ENCODE results near the gene TRIM2. TPM values are rescaled to one million over a fixed set of nuclear protein-coding genes. Genes with fewer than 3 reads are reported as not detected.

TRIM2 gene
- total and polyA plus RNA-seq, 10 of the 15 experiments (the other 5 are each of a cell fraction or from before 2014, with no cell fraction given), result 0.06 to 0.19 (median 0.15) TPM; not detected in 3

DNA sequence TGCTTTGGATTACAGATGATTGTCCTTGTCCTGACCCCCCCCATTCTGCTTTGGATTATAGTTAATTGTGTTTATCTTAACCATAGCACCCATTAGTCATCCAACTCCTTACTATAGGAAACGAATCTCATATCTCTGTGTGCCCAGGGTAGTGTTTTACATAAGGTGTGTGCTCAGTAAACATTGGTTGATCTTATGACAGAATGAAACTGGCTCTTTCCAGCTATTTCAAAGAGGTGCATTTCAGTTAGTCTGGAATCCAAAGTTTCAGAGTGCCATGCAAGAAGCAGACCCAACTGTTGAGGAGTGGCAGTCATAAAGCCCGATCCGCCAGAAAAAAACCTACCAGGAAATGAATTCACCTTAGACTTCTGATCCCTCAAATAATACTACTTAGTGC is 14.7 kb downstream of the TRIM2 start:
- Histone ChIP-seq H3K27me3 (replicated peaks in 1 of 2; ENCODE audit: control insufficient read depth in 2 of 2, insufficient read depth in 2 of 2, low read length in 1 of 2) (peaks cover 0 to 5% of the 10 kb centered on the region in 2 experiments; a peak in 2 of 4 replicates), H2AFZ (ENCODE audit: control insufficient read depth, low read depth, low read length) (no peak overlapping the region), H4K20me1 (ENCODE audit: control insufficient read depth, insufficient read depth) (no peaks in the 10 kb centered on the region), H3K79me2 (ENCODE audit: control insufficient read depth, insufficient read depth, low read length) (no peaks in the 10 kb centered on the region), H3K36me3 (ENCODE audit: control insufficient read depth in 2 of 2, insufficient read depth in 2 of 2, low read length in 1 of 2) (no peaks in the 10 kb centered on the region), H3K9ac (ENCODE audit: control insufficient read depth, insufficient read depth, low read length) (no peak overlapping the region), H3K4me1 (ENCODE audit: control insufficient read depth, insufficient read depth, low read length) (peaks cover 11% of the 10 kb centered on the region), H3K9me3 (replicated peaks; ENCODE audit: control insufficient read depth, insufficient read depth, low read length) (no peaks in the 10 kb centered on the region; the same call in 2 of the 3 replicates), H3K4me2 (ENCODE audit: control insufficient read depth, insufficient read depth) (no peak overlapping the region), H3K27ac (ENCODE audit: control insufficient read depth, insufficient read depth) (no peak overlapping the region), H3K4me3 (no peak overlapping the region)
- intact Hi-C loops (cut with micrococcal nuclease; ENCODE audit: unreplicated experiment) (no loop called here), in situ Hi-C loops (cut with MboI) (no loop called here)
- no peak for ATAC-seq
- FAIRE-seq, result no peak
- ChIA-PET POLR2A (no interaction called here), SMC1A (ENCODE audit: uncharacterized antibody, unreplicated experiment) (no interaction called here), CTCF (interaction anchor here (0.6 kb wide), 1 partner anchor 149 kb away, joined by 3 read pairs; no protein-coding TSS in a partner anchor), RAD21 (ENCODE audit: unreplicated experiment) (no interaction called here)
- BruUV-seq (replicated peaks), result no TSS peak
- 82% methylated on average over 3 of the region's 3 CpGs for WGBS (ENCODE audit: insufficient coverage, insufficient replicate concordance, low lambda C conversion rate, missing lambda C conversion rate)
- no peak for DNase-seq (ENCODE audit: low read depth, low spot score)
- no peak for TF ChIP-seq RFX5 (IDR thresholded peaks at IDR 0.05; ENCODE audit: low read depth, low read length)
- no peak for TF ChIP-seq MXI1 (IDR thresholded peaks at IDR 0.05; ENCODE audit: low read depth, low read length)
- TF ChIP-seq, protein P1, sequence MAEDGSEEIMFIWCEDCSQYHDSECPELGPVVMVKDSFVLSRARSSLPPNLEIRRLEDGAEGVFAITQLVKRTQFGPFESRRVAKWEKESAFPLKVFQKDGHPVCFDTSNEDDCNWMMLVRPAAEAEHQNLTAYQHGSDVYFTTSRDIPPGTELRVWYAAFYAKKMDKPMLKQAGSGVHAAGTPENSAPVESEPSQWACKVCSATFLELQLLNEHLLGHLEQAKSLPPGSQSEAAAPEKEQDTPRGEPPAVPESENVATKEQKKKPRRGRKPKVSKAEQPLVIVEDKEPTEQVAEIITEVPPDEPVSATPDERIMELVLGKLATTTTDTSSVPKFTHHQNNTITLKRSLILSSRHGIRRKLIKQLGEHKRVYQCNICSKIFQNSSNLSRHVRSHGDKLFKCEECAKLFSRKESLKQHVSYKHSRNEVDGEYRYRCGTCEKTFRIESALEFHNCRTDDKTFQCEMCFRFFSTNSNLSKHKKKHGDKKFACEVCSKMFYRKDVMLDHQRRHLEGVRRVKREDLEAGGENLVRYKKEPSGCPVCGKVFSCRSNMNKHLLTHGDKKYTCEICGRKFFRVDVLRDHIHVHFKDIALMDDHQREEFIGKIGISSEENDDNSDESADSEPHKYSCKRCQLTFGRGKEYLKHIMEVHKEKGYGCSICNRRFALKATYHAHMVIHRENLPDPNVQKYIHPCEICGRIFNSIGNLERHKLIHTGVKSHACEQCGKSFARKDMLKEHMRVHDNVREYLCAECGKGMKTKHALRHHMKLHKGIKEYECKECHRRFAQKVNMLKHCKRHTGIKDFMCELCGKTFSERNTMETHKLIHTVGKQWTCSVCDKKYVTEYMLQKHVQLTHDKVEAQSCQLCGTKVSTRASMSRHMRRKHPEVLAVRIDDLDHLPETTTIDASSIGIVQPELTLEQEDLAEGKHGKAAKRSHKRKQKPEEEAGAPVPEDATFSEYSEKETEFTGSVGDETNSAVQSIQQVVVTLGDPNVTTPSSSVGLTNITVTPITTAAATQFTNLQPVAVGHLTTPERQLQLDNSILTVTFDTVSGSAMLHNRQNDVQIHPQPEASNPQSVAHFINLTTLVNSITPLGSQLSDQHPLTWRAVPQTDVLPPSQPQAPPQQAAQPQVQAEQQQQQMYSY (CRISPR knock-in tag; IDR thresholded peaks at IDR 0.05), result no peak
- TF ChIP-seq PAX8 (IDR thresholded peaks at IDR 0.05), result no peak
- TF ChIP-seq RELA (IDR thresholded peaks at IDR 0.05; ENCODE audit: borderline replicate concordance, partially characterized antibody), result no peak
- TF ChIP-seq, protein P2, sequence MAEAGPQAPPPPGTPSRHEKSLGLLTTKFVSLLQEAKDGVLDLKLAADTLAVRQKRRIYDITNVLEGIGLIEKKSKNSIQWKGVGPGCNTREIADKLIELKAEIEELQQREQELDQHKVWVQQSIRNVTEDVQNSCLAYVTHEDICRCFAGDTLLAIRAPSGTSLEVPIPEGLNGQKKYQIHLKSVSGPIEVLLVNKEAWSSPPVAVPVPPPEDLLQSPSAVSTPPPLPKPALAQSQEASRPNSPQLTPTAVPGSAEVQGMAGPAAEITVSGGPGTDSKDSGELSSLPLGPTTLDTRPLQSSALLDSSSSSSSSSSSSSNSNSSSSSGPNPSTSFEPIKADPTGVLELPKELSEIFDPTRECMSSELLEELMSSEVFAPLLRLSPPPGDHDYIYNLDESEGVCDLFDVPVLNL (IDR thresholded peaks at IDR 0.05; ENCODE audit: low read depth, low read length), result no peak
- no peak for TF ChIP-seq LARP7 (IDR thresholded peaks at IDR 0.05)
- TF ChIP-seq TBL1XR1 (IDR thresholded peaks at IDR 0.05; ENCODE audit: low read depth, low read length), result no peak
